Glomerular endothelial cell (primary cell): ENCODE data around the gene HCK. TPM values are rescaled to one million over a fixed set of nuclear protein-coding genes. Genes with fewer than 3 reads are reported as not detected.

Experiments
- DNase-seq: peaks from one replicate; pipeline ENCODE4 v3.0.0-alpha.2; 2011; ENCODE audit warnings: low read depth, low spot score; ENCODE audit errors: extremely low read depth
- total RNA-seq: library from RNA; depleted of rRNA; stranded (reverse); fragments of >200 nt; gene quantifications from 2 replicates; pipeline ENCODE4 v1.2.3, GENCODE V29; 2015

The HCK gene
- total RNA-seq, 1 donor from 2014 or later, result not detected

DNA sequence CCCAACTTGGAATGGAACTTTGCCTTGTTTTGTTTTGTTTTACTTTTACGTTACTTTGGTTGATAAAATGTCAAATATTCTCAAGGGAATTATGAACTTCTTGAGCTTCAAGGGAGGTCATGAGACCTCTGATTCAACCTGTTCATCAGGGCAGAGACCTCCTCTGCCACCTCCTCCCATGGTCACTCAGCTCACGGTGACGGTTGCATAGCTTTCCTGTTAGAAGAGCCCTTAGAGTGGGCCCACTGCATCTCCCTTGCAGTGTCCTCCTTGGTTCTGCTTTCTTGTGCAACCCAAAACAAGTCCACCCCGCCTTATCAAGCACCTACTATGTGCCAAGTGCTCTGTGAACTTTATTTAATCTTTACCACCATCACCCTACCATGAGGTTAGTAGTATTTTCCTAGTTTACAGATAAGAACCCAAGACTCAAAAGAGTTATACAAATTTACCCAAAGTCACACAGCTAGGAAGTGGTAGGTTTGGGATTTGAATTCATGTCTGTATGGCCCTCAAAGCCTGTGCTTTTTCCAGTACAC lies 72.9 kb downstream of the HCK start:
- no peak for DNase-seq

- DNase-seq, result no peak
Observed at GRCh38 chr20:32125506-32125905, 73.5 kb downstream of the HCK start.

DNA sequence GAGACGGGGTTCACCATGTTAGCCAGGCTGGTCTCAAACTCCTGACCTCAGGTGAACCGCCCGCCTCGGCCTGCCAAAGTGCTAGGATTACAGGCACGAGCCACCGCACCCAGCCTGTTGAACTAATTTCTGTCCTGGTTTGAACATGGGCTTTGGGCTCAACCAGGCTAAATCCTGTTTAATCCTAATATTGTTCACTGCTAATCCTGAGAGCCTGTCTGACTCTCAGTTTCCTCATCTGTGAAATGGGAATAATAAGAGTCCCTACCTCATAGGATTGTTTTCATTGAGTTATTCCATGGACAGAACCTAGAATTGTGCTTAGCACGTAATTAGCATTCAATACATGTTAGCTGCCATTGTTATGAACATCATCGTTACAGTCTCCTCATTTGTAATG lies 74.9 kb downstream of the HCK start:
- DNase-seq, result no peak

GRCh38 chr20:32127347-32127746 lies 75.3 kb downstream of the HCK start:
- no peak for DNase-seq

DNA sequence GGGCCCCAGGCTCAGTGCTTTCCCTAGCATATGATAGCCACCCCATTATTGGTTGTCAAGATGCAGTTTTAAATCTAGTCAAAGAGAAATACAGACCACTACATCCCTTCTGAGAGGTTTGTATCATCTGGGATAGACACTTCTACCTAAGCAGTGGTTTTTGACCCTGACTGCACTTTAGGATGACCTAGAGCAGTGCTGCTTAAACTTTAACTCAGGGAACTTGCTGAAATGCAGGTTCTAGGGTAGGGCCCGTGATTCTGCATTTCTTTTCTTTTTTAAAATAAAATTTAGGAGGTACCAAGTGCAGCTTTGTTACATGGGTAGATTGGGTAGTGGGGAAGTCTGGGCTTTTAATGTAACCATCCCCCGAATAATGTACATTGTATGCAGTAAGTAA lies 76.1 kb downstream of the HCK start:
- no peak for DNase-seq

DNA sequence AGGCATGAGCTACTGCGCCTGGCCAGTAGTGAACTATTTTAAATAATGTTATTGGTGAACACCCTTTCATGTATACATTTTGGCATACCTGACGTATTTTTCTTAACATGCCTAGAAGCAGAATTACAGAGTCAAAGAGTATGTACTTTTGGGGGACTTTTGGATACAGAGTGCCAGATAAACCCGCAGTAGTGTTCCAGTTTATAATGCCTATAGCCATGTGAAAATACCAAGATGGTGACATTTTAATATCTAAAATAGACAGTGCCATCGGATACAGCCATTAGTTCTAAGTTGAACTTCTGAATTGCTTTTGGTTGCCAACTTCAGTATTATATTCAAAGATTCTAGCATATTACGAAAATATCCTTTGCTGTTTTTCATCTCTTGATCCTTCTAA lies 77.8 kb downstream of the HCK start:
- no peak for DNase-seq

DNA sequence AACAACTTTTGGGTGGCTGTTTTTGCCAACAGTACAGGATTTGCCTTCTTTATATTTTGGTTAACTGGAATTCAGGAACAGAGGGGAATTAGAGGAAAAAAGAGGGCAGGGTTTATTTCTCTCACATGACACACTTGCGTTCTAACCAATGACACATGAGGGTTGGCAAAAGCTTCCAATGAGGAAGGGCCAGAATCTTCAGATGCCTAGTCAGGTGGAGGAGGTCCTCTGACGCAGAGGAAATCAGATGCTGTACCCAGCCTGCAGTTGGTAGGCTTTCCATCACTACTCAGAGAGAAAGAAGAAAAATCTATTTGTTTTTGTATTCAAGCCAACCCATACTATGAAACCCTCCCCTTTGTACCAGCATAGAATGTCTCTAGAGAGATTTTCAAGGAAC lies 78.3 kb downstream of the HCK start:
- DNase-seq, result no peak

DNA sequence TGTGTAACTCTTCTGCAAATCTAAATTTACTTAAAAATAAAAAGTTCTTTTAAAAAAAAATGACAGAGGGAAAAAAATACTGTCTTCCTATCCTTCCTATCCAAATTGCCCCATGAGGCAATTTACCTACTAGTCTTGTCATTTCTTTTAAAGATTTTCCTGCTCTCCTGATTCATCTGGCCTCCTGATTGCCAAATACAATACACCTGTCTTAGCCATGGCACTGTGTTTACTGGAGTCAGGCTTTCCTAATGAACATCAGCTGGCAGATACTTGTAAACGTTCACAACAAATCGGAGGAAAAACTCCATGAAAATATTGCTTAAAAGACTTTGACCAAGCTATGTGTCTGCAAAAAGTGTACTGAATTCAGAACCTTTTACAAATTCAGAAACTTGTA lies 78.9 kb downstream of the HCK start:
- no peak for DNase-seq

GRCh38 chr20:32132911-32133549 lies 81.0 kb downstream of the HCK start:
- DNase-seq, result no peak

DNA sequence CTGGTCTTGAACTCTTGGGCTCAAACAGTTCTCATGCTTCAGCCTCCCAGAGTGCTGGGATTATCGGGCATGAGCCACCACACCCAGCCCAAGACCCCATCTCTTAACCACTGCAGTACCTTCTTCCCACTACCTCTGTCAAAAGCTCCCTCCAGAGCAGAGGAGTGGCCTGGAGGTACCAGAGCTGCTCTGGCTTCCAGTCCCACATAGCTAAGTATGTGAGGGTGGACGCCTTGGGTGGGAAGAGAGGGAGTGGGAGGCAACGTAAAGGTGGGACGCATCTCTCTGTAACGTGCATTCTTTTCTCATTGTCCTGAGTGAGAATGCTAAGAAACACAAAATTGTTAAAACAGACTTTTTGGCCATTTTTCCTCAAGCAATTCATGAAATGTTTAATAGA lies 82.0 kb downstream of the HCK start:
- DNase-seq, result no peak

- no peak for DNase-seq
Observed at GRCh38 chr20:32135983-32136515, 84.0 kb downstream of the HCK start.

- DNase-seq, result no peak
Observed at GRCh38 chr20:32138921-32139320, 86.9 kb downstream of the HCK start.

DNA sequence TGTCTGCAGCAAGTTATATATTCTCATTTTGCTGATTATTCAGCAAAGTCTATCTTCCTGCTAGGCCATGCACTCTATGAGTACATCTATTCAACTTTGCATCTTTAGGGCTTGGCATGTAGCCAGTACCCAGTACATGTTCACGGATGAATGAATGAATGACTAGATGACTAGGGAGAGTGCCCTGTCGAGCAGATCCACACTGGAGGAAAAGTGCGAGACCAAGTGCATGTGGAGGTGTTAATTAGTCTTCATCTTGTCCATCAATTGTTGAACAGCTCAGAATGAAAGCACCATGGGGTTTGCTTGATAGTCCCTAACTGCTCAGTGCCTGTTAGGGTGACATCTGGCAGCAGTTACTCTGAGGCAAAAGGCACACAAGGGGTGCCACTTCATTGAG lies 87.9 kb downstream of the HCK start:
- DNase-seq, result no peak

GRCh38 chr20:32140603-32141002 lies 88.6 kb downstream of the HCK start:
- no peak for DNase-seq

DNA sequence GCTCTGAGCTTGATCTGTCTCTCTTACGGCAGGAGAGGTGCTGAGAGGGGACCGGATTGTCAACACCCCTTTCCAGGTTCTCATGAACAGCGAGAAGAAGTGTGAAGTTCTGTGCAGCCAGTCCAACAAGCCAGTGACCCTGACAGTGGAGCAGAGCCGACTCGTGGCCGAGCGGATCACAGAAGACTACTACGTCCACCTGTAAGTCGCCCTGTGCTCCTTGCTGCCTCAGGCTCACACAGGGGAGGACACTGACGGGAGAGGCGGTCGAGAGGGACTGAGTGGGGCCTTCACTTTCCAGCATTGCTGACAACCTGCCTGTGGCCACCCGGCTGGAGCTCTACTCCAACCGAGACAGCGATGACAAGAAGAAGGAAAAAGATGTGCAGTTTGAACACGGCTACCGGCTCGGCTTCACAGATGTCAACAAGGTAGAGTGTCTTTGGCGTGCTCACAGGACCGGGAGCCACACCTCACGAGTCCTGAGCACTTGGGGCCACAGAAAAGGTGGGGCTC lies 89.5 kb downstream of the HCK start:
- DNase-seq, result no peak

GRCh38 chr20:32142088-32142487 lies 90.0 kb downstream of the HCK start:
- no peak for DNase-seq

DNA sequence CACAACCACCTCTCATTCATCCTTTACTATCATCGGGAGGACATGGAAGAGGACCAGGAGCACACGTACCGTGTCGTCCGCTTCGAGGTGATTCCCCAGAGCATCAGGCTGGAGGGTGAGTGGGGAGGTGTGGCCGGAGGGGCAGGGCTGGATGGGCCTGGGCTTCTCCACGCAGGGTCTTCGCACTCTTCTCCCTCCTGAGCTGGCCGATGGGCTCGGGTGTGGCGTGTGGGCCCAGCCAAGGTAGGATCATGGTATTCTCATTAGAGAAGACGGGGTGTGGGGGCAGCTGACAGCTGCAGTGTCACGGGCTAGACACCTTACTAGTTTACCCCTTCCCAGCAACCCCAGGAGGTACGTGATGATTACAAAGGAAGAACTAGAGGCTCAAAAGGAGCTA lies 90.9 kb downstream of the HCK start:
- no peak for DNase-seq

- DNase-seq, result no peak
Observed at GRCh38 chr20:32144898-32145662, 93.0 kb downstream of the HCK start.

GRCh38 chr20:32149566-32150170 lies 97.6 kb downstream of the HCK start:
- no peak for DNase-seq

- no peak for DNase-seq
Observed at GRCh38 chr20:32150291-32150848, 98.3 kb downstream of the HCK start.
